GM23338 (cell line): ENCODE results near the gene PIEZO2.

Experiments
- CREB1 ChIP-seq: fragments of 250-450 bp; sonication (Bioruptor Pico); IDR thresholded peaks from 2 replicates; pipeline ENCODE4 v1.5.0; 2020; ENCODE audit warnings: low read depth, mild to moderate bottlenecking, moderate library complexity
- POLR2AphosphoS5 ChIP-seq: IDR thresholded peaks from 2 replicates; pipeline ENCODE4 v1.6.1; 2016; ENCODE audit warnings: antibody characterized with exemption, low read depth
- STAT1 ChIP-seq: IDR thresholded peaks from one replicate; pipeline ENCODE4 v1.6.1; 2016; ENCODE audit warnings: antibody characterized with exemption; ENCODE audit not compliant: unreplicated experiment
- TF ChIP-seq, protein P1 (sequence below), 2 experiments: fragments of 200-600 bp in 1 of 2; sonication (generic) in 1 of 2; conservative IDR thresholded peaks; 2 replicates each; pipeline versions ENCODE4 v1.5.1 to v1.6.1; 2016 to 2017; ENCODE audit warnings: antibody characterized with exemption in 2 of 2, low read depth in 2 of 2, mild to moderate bottlenecking in 2 of 2, moderate library complexity in 1 of 2

- TF ChIP-seq, protein P1, sequence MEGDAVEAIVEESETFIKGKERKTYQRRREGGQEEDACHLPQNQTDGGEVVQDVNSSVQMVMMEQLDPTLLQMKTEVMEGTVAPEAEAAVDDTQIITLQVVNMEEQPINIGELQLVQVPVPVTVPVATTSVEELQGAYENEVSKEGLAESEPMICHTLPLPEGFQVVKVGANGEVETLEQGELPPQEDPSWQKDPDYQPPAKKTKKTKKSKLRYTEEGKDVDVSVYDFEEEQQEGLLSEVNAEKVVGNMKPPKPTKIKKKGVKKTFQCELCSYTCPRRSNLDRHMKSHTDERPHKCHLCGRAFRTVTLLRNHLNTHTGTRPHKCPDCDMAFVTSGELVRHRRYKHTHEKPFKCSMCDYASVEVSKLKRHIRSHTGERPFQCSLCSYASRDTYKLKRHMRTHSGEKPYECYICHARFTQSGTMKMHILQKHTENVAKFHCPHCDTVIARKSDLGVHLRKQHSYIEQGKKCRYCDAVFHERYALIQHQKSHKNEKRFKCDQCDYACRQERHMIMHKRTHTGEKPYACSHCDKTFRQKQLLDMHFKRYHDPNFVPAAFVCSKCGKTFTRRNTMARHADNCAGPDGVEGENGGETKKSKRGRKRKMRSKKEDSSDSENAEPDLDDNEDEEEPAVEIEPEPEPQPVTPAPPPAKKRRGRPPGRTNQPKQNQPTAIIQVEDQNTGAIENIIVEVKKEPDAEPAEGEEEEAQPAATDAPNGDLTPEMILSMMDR (conservative IDR thresholded peaks at IDR 0.05; ENCODE audit: low read depth in 2 of 2), result no peak
- TF ChIP-seq CREB1 (CRISPR knock-in tag) (no peak), POLR2AphosphoS5 (no peak; the same call in 1 of the 2 replicates), STAT1 (no peak)
Measured at GRCh38 chr18:11150271-11150615, 874 bp upstream of the PIEZO2 start.
